Liver (tissue), 9 donors: ENCODE data around the gene E2F8. TPM values are rescaled to one million over a fixed set of nuclear protein-coding genes. Genes with fewer than 3 reads are reported as not detected.

Source experiments
- DNase-seq: peaks from one replicate; pipeline ENCODE4 v3.0.0-alpha.2; 2017; ENCODE audit warnings: low spot score
- H3K27ac ChIP-seq, 2 donors: one replicate each; pipeline ENCODE4 v1.7.0; 2013; ENCODE audit warnings: inconsistent platforms in 2 of 2, low read length in 2 of 2, control low read depth in 1 of 2, low read depth in 1 of 2, mild to moderate bottlenecking in 1 of 2
- H3K27me3 ChIP-seq, 4 donors: one replicate each; pipeline versions ENCODE4 v1.6.1 to v1.7.0; 2013; ENCODE audit warnings: low read length in 3 of 4, inconsistent platforms in 1 of 4, mild to moderate bottlenecking in 1 of 4, moderate library complexity in 1 of 4; ENCODE audit not compliant: control insufficient read depth in 4 of 4, insufficient read depth in 4 of 4
- H3K36me3 ChIP-seq, 4 donors: one replicate each; pipeline versions ENCODE4 v1.6.1 to v1.7.0; 2013; ENCODE audit warnings: low read length in 3 of 4, mild to moderate bottlenecking in 3 of 4, low read depth in 1 of 4, moderate library complexity in 1 of 4; ENCODE audit not compliant: control insufficient read depth in 4 of 4, insufficient read depth in 3 of 4
- H3K4me1 ChIP-seq, 4 donors: one replicate each; pipeline versions ENCODE4 v1.6.1 to v1.7.0; 2013; ENCODE audit warnings: low read length in 3 of 4, mild to moderate bottlenecking in 3 of 4, moderate library complexity in 1 of 4; ENCODE audit not compliant: control insufficient read depth in 4 of 4, insufficient read depth in 4 of 4
- H3K4me3 ChIP-seq, 3 donors: one replicate each; pipeline versions ENCODE4 v1.6.1 to v1.7.0; 2013; ENCODE audit warnings: low read length in 3 of 3, control low read depth in 1 of 3, low read depth in 1 of 3, mild to moderate bottlenecking in 1 of 3
- H3K9ac ChIP-seq, 2 donors: one replicate each; pipeline ENCODE4 v1.7.0; 2013; ENCODE audit warnings: low read length in 2 of 2, mild to moderate bottlenecking in 2 of 2, moderate library complexity in 2 of 2, control low read depth in 1 of 2, low read depth in 1 of 2
- H3K9me3 ChIP-seq, 4 donors: one replicate each; pipeline versions ENCODE4 v1.6.1 to v1.7.0; 2013; ENCODE audit warnings: low read length in 3 of 4; ENCODE audit not compliant: control insufficient read depth in 4 of 4
- ATF3 ChIP-seq: IDR thresholded peaks from 2 replicates; pipeline ENCODE4 v1.6.1; 2016; ENCODE audit warnings: antibody characterized with exemption
- CTCF ChIP-seq: fragments of 150-350 bp; IDR thresholded peaks from 2 replicates; pipeline ENCODE4 v1.5.1; 2017; ENCODE audit warnings: improper control_type of control experiment, low read depth, low read length; ENCODE audit not compliant: missing input control
- EGR1 ChIP-seq, 2 donors: IDR thresholded peaks; 2 replicates each; pipeline ENCODE4 v1.6.1; 2016 to 2018; ENCODE audit warnings: antibody characterized with exemption in 2 of 2, low read depth in 2 of 2
- FOXA1 ChIP-seq: IDR thresholded peaks from 2 replicates; pipeline ENCODE4 v1.6.1; 2016; ENCODE audit warnings: antibody characterized with exemption
- FOXA2 ChIP-seq: IDR thresholded peaks from 2 replicates; pipeline ENCODE4 v1.6.1; 2016; ENCODE audit warnings: antibody characterized with exemption
- GABPA ChIP-seq, 2 donors: IDR thresholded peaks in 1 of 2; conservative IDR thresholded peaks in 1 of 2; 2 replicates each; pipeline ENCODE4 v1.6.1; 2016; ENCODE audit warnings: antibody characterized with exemption in 2 of 2, mild to moderate bottlenecking in 1 of 2, moderate library complexity in 1 of 2
- HNF4A ChIP-seq, 2 donors: conservative IDR thresholded peaks; 2 replicates each; pipeline ENCODE4 v1.6.1; 2016; ENCODE audit warnings: antibody characterized with exemption in 2 of 2, mild to moderate bottlenecking in 2 of 2
- JUND ChIP-seq, 2 donors: IDR thresholded peaks; 2 replicates each; pipeline ENCODE4 v1.6.1; 2016; ENCODE audit warnings: antibody characterized with exemption in 2 of 2
- MAX ChIP-seq: IDR thresholded peaks from 2 replicates; pipeline ENCODE4 v1.6.1; 2016; ENCODE audit warnings: antibody characterized with exemption
- NR2F2 ChIP-seq: IDR thresholded peaks from 2 replicates; pipeline ENCODE4 v1.6.1; 2016; ENCODE audit warnings: antibody characterized with exemption
- RAD21 ChIP-seq, 2 donors: IDR thresholded peaks; 2 replicates each; pipeline ENCODE4 v1.6.1; 2016; ENCODE audit warnings: antibody characterized with exemption in 2 of 2, mild to moderate bottlenecking in 2 of 2
- RXRA ChIP-seq, 2 donors: IDR thresholded peaks; 2 replicates each; pipeline ENCODE4 v1.6.1; 2017 to 2018; ENCODE audit warnings: antibody characterized with exemption in 2 of 2, mild to moderate bottlenecking in 1 of 2
- TAF1 ChIP-seq: conservative IDR thresholded peaks from 2 replicates; pipeline ENCODE4 v1.6.1; 2016; ENCODE audit warnings: antibody characterized with exemption, mild to moderate bottlenecking
- YY1 ChIP-seq: IDR thresholded peaks from 2 replicates; pipeline ENCODE4 v1.6.1; 2016; ENCODE audit warnings: antibody characterized with exemption, mild to moderate bottlenecking
- ZBTB33 ChIP-seq: IDR thresholded peaks from 2 replicates; pipeline ENCODE4 v1.6.1; 2016; ENCODE audit warnings: antibody characterized with exemption
- WGBS: extraction: QIAGEN DNeasy Blood & Tissue Kit; methylation state at CpG from one replicate; pipeline ENCODE4 v1.1.7; 2013; 5-methylcytosine and 5-hydroxymethylcytosine counted together
- polyA plus RNA-seq, 2 donors: library from polyadenylated mRNA; stranded (reverse) in 1 of 2; unstranded in 1 of 2; fragments of 200-250 nt in 1 of 2; fragments of >200 nt in 1 of 2; fragmentation: Nextera tagmentation in 1 of 2; extraction: Ambion mirVana in 1 of 2; gene quantifications; one replicate each; pipeline versions ENCODE4 v1.2.1 to v1.2.3, GENCODE V29; 2013 to 2015
- total RNA-seq, 2 donors: library from RNA; depleted of rRNA; stranded (reverse); fragments of >200 nt; gene quantifications; one replicate each; pipeline ENCODE4 v1.2.3, GENCODE V29; 2014
- donor health status: healthy.
- donor health status: healthy.
- donor health status: healthy.
- donor health status: healthy.
- donor health status: healthy.

Gene E2F8
- total and polyA plus RNA-seq, 4 donors: 0.14 to 9.6 (median 0.66) TPM; not detected in 1

- Histone ChIP-seq H3K9me3 (no peaks in the 10 kb centered on the region), H3K36me3 (no peaks in the 10 kb centered on the region), H3K27ac (no peak overlapping the region), H3K9ac (no peak overlapping the region), H3K4me1 (no peaks in the 10 kb centered on the region), H3K4me3 (no peak overlapping the region), H3K27me3 (no peaks in the 10 kb centered on the region)
- TF ChIP-seq MAX (no peak), HNF4A (conservative IDR thresholded peaks at IDR 0.05) (no peak), RXRA (IDR thresholded peaks at IDR 0.05) (no peak), FOXA2 (no peak), NR2F2 (no peak), RAD21 (IDR thresholded peaks at IDR 0.05) (no peak)
- 86% methylated on average over 8 of the region's 8 CpGs for WGBS
- no peak for DNase-seq
Measured at GRCh38 chr11:19252394-19253152, 11.8 kb upstream of the E2F8 start.

GRCh38 chr11:19251577-19251976 is 10.8 kb upstream of the E2F8 start:
- Histone ChIP-seq H3K9ac (no peak overlapping the region), H3K9me3 (no peaks in the 10 kb centered on the region), H3K27me3 (no peaks in the 10 kb centered on the region), H3K4me3 (no peak overlapping the region), H3K27ac (no peak overlapping the region), H3K4me1 (no peaks in the 10 kb centered on the region), H3K36me3 (no peaks in the 10 kb centered on the region)
- TF ChIP-seq ZBTB33 (no peak), RAD21 (IDR thresholded peaks at IDR 0.05) (no peak), RXRA (IDR thresholded peaks at IDR 0.05) (no peak), TAF1 (no peak), MAX (no peak), FOXA1 (no peak), FOXA2 (no peak), EGR1 (IDR thresholded peaks at IDR 0.05; ENCODE audit: low read depth in 2 of 2) (no peak), HNF4A (conservative IDR thresholded peaks at IDR 0.05) (no peak), NR2F2 (no peak), JUND (IDR thresholded peaks at IDR 0.05) (no peak), YY1 (no peak)
- DNase-seq: no peak

- Histone ChIP-seq H3K27me3 (no peaks in the 10 kb centered on the region), H3K4me1 (peaks cover 4 to 11% (median 7%) of the 10 kb centered on the region in 4 donors), H3K9me3 (no peaks in the 10 kb centered on the region), H3K9ac (no peak overlapping the region), H3K4me3 (no peak overlapping the region), H3K27ac (no peak overlapping the region), H3K36me3 (no peaks in the 10 kb centered on the region)
- TF ChIP-seq CTCF: no peak
- no peak for TF ChIP-seq GABPA (IDR thresholded peaks at IDR 0.05 in 1 of 2, conservative IDR thresholded peaks at IDR 0.05 in 1 of 2)
- no peak for TF ChIP-seq YY1
- TF ChIP-seq EGR1 (IDR thresholded peaks at IDR 0.05; ENCODE audit: low read depth in 2 of 2): no peak
- TF ChIP-seq HNF4A (conservative IDR thresholded peaks at IDR 0.05): no peak
- no peak for TF ChIP-seq ZBTB33
- no peak for TF ChIP-seq RXRA (IDR thresholded peaks at IDR 0.05)
- TF ChIP-seq JUND (IDR thresholded peaks at IDR 0.05): no peak
- TF ChIP-seq ATF3: no peak
- DNase-seq: no peak
- 96% methylated on average over 1 of the region's 1 CpG for WGBS
Measured at GRCh38 chr11:19246816-19247215, 6.1 kb upstream of the E2F8 start.
